ENCODE results near the gene ELOVL7. TPM values are rescaled to one million over a fixed set of nuclear protein-coding genes. Genes with fewer than 3 reads are reported as not detected.

ELOVL7 gene
- total and polyA plus RNA-seq, 10 of the 15 experiments (the other 5 are each of a cell fraction or from before 2014, with no cell fraction given), result 0.26 to 1.2 (median 0.92) TPM

DNA sequence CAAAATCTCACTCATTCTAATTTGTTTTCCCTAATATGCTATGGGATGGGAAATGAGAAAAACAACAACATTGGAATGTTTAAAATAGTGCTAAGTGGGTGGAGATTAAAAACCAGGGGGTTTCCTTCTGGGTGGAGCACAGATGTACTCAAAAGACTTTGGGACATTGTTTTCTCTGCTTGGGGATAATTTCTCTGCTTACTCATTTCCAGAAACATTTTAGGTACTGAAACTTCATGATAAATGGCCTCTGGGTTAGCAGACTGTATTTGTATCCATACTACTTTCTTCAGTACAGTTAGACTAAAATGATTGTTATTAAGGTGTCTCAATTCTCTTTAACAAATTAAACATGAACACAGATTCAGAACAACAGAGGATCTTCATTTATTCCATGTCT, 17.4 kb downstream of the ELOVL7 start (continued):
- TF ChIP-seq, protein P1, sequence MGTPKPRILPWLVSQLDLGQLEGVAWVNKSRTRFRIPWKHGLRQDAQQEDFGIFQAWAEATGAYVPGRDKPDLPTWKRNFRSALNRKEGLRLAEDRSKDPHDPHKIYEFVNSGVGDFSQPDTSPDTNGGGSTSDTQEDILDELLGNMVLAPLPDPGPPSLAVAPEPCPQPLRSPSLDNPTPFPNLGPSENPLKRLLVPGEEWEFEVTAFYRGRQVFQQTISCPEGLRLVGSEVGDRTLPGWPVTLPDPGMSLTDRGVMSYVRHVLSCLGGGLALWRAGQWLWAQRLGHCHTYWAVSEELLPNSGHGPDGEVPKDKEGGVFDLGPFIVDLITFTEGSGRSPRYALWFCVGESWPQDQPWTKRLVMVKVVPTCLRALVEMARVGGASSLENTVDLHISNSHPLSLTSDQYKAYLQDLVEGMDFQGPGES (IDR thresholded peaks at IDR 0.05), result no peak
- peak; percentile 89 for TF ChIP-seq MTA2 (IDR thresholded peaks at IDR 0.05; ENCODE audit: low read depth)
- TF ChIP-seq RELA (IDR thresholded peaks at IDR 0.05; ENCODE audit: borderline replicate concordance, partially characterized antibody), result peak; percentile 48
- no peak for TF ChIP-seq CREB1 (IDR thresholded peaks at IDR 0.05; ENCODE audit: low read depth)
- TF ChIP-seq ASH2L (IDR thresholded peaks at IDR 0.05; ENCODE audit: borderline replicate concordance, low read depth), result no peak
- TF ChIP-seq ZNF274 (IDR thresholded peaks at IDR 0.05; ENCODE audit: insufficient read depth, insufficient read length), result no peak
- peak; percentile 57 for TF ChIP-seq NR2F1 (conservative IDR thresholded peaks at IDR 0.05)
- peak; percentile 98 for TF ChIP-seq IRF4 (IDR thresholded peaks at IDR 0.05; ENCODE audit: low read depth, low read length)
- no peak for TF ChIP-seq TCF7 (IDR thresholded peaks at IDR 0.05; ENCODE audit: borderline replicate concordance)
- no peak for TF ChIP-seq SMARCA5 (IDR thresholded peaks at IDR 0.05)
- TF ChIP-seq ZBTB4 (CRISPR knock-in tag; IDR thresholded peaks at IDR 0.05), result no peak
- TF ChIP-seq STAT1 (conservative IDR thresholded peaks at IDR 0.05), result no peak
- TF ChIP-seq RELB (IDR thresholded peaks at IDR 0.05; ENCODE audit: low read depth), result peak; percentile 95
- TF ChIP-seq BCL11A (IDR thresholded peaks at IDR 0.05; ENCODE audit: low read depth, low read length), result peak; percentile 93
- TF ChIP-seq PAX5 (IDR thresholded peaks at IDR 0.05; ENCODE audit: borderline replicate concordance, low read depth, low read length), result 0 out of 2 replicates have a peak, but pooled peaks have one; percentile 48
- TF ChIP-seq IKZF1 (conservative IDR thresholded peaks at IDR 0.05), result peak; percentile 88
- peak; percentile 90 for TF ChIP-seq SPI1 (IDR thresholded peaks at IDR 0.05; ENCODE audit: borderline replicate concordance, insufficient read depth, low read depth, low read length)
- TF ChIP-seq ETV6 (conservative IDR thresholded peaks at IDR 0.05 in 1 of 2, IDR thresholded peaks at IDR 0.05 in 1 of 2; ENCODE audit: borderline replicate concordance in 1 of 2, low read depth in 1 of 2), result no peak
- TF ChIP-seq MXI1 (IDR thresholded peaks at IDR 0.05; ENCODE audit: low read depth, low read length), result no peak
- TF ChIP-seq JUND (IDR thresholded peaks at IDR 0.05; ENCODE audit: low read depth, low read length), result peak; percentile 93
- TF ChIP-seq MEF2A (IDR thresholded peaks at IDR 0.05; ENCODE audit: insufficient read depth, low read depth, low read length), result peak; percentile 82; the same call in 1 of the 2 replicates
- peak; percentile 80 for TF ChIP-seq ATF2 (IDR thresholded peaks at IDR 0.05; ENCODE audit: low read length)
- no peak for TF ChIP-seq E2F4 (IDR thresholded peaks at IDR 0.05; ENCODE audit: low read depth, low read length)
- TF ChIP-seq HDAC6 (IDR thresholded peaks at IDR 0.05; ENCODE audit: unreplicated experiment), result no peak
